Measurements from ENCODE around the gene PRR33. TPM values are rescaled to one million over a fixed set of nuclear protein-coding genes. Genes with fewer than 3 reads are reported as not detected.

Gene PRR33
- total RNA-seq, 2 donors from 2014 or later = not detected

GRCh38 chr11:1870326-1870696, 21.4 kb downstream of the PRR33 start:
- ATAC-seq (peak; percentile 60), DNase-seq (no peak)
- WGBS, 2 donors = 49 to 52% methylated on average over 7 to 11 of the region's 12 CpGs
- H3K36me3 ChIP-seq (replicated peaks in 1 of 2; ENCODE audit: insufficient read depth in 1 of 2, low read depth in 2 of 2) = no peaks in the 10 kb centered on the region
- intact Hi-C loops (cut with DNase I) = no loop called here
- no peak overlapping the region for H3K4me3 ChIP-seq
- H3K4me1 ChIP-seq = peaks cover 15% of the 10 kb centered on the region
- H3K27me3 ChIP-seq = no peaks in the 10 kb centered on the region
- no peak for TF ChIP-seq POLR2A (IDR thresholded peaks at IDR 0.05)
- no peak for TF ChIP-seq CTCF (IDR thresholded peaks at IDR 0.05)
- no peaks in the 10 kb centered on the region for H3K9me3 ChIP-seq
- H3K27ac ChIP-seq = no peak overlapping the region

DNA sequence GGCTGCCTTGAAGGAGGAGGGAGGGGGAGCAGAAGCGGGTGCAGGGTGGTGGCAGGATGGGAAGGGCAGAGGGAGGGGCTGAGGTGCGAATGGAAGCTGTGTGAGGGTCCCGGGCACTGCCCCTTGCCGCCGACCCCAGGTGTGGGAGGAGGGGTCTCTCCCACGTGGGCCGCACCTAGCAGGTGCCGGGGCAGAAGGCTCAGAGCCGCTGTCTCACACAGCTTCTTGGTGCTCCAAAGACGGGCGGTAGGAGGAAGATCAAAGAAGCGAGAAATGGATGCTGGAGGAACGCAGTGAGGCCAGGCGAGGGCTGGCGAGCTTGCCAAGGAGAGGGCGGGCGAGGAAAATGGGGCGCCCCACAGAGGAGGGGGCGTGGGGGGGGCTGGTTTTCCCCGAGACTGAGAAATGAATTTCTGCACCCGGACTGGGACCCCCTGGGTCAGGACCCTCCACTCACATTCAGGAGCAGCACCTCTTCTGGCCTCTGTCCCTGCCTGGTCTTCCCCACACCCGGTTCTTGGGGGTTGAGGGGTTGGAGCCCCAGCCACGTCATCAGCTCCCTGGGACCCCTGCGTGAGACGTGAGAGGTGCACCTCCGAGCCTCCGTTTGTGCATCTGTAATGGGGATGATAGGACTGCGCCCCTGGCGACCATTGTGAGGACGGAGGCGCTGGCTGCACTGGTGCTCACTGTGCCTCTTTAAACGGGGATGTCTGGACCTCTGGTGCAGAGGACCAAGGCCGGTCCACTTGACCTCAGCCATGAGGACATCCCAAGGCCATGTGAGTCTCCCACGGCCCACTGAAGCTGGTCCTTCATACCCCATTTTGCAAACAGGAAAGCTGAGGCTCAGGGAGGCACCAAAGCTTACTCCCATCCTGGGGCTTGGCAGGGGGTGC, 22.0 kb downstream of the PRR33 start:
- H3K36me3 ChIP-seq (replicated peaks in 1 of 2; ENCODE audit: insufficient read depth in 1 of 2, low read depth in 2 of 2) = no peaks in the 10 kb centered on the region
- no peaks in the 10 kb centered on the region for H3K9me3 ChIP-seq
- peaks cover 20% of the 10 kb centered on the region for H3K4me1 ChIP-seq
- H3K27ac ChIP-seq = no peak overlapping the region
- 74 to 79% methylated on average over 23 to 34 of the region's 34 CpGs for WGBS, 2 donors
- TF ChIP-seq CTCF (IDR thresholded peaks at IDR 0.05) = no peak
- no peak for TF ChIP-seq POLR2A (IDR thresholded peaks at IDR 0.05)
- ATAC-seq (no peak), DNase-seq (no peak)
- intact Hi-C loops (cut with DNase I) = no loop called here
- no peaks in the 10 kb centered on the region for H3K27me3 ChIP-seq
- no peak overlapping the region for H3K4me3 ChIP-seq

DNA sequence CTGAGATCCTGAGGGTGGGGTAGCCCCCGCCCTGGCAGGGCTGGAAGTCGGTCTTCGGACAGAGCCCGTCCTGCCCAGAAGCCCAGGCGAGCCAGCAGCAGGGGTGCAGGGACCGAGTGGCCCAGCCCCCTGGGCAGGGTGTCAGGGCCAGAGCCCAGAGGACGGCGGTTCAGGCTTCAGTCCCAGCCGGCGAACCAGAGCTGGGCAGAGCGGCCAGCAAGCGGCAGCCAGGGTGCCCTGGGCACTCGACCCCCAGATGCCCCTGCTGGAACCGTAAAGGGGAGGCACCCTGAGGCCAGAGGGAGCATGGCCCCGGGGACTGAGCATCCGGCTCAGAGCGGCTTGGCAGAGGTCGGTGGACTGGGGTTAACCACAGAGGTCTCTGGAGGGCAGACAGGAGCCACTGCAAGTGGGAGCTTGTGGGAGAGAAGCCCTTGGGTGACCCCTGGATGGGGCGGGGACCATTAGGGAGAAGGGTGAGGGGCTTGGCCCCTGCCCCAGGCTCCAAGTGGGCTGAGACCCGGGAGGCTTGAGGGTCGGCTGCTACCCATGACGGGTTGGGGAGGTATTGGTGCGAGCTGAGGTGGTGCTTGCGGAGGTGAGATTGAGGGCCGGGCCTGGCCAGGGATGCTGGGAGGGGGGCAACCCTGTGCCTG, 22.9 kb downstream of the PRR33 start:
- DNase-seq (no peak), ATAC-seq (no peak)
- peak overlapping the region in 1 of 4 donors; percentile 13 for H3K27ac ChIP-seq
- H3K9me3 ChIP-seq = no peaks in the 10 kb centered on the region
- TF ChIP-seq CTCF (IDR thresholded peaks at IDR 0.05) (no peak), POLR2A (IDR thresholded peaks at IDR 0.05) (no peak)
- no peak overlapping the region for H3K4me3 ChIP-seq
- WGBS, 2 donors = 76 to 87% methylated on average over 11 to 25 of the region's 25 CpGs
- peaks cover 29% of the 10 kb centered on the region for H3K4me1 ChIP-seq
- H3K27me3 ChIP-seq = no peaks in the 10 kb centered on the region
- H3K36me3 ChIP-seq (replicated peaks in 1 of 2; ENCODE audit: insufficient read depth in 1 of 2, low read depth in 2 of 2) = no peaks in the 10 kb centered on the region
- intact Hi-C loops (cut with DNase I) = no loop called here

- intact Hi-C loops (cut with DNase I) = no loop called here
- H3K36me3 ChIP-seq (replicated peaks in 1 of 2; ENCODE audit: insufficient read depth in 1 of 2, low read depth in 2 of 2) = no peaks in the 10 kb centered on the region
- H3K27me3 ChIP-seq = no peaks in the 10 kb centered on the region
- no peak overlapping the region for H3K27ac ChIP-seq
- 81 to 85% methylated on average over 6 to 14 of the region's 14 CpGs for WGBS, 2 donors
- H3K4me1 ChIP-seq = peaks cover 35% of the 10 kb centered on the region
- DNase-seq = no peak
- TF ChIP-seq CTCF (IDR thresholded peaks at IDR 0.05) (no peak), POLR2A (IDR thresholded peaks at IDR 0.05) (no peak)
- H3K9me3 ChIP-seq = no peaks in the 10 kb centered on the region
- H3K4me3 ChIP-seq = no peak overlapping the region
- ATAC-seq = no peak
Measured at GRCh38 chr11:1868056-1868635, 23.5 kb downstream of the PRR33 start.
